HepG2 (cell line): ENCODE results near the gene RIPPLY2.

Experiments used
- ARID2 ChIP-seq: sonication (generic); formaldehyde crosslinking; IDR thresholded peaks from 2 replicates; pipeline ENCODE4 v1.8.1; 2022; ENCODE audit warnings: mild to moderate bottlenecking, missing genetic modification reagents, borderline replicate concordance
- GTF2F1 ChIP-seq: fragments of 150-350 bp; IDR thresholded peaks from 2 replicates; pipeline ENCODE4 v1.6.1; 2014; ENCODE audit warnings: low read length
- NFIC ChIP-seq: IDR thresholded peaks from 2 replicates; pipeline ENCODE4 v1.6.1; 2012; ENCODE audit warnings: mild to moderate bottlenecking, low read length, inconsistent platforms
- POLR2A ChIP-seq, 2 experiments: IDR thresholded peaks; 2 replicates each; pipeline ENCODE4 v1.6.1; 2011; ENCODE audit warnings: low read depth in 2 of 2, low read length in 2 of 2, mild to moderate bottlenecking in 1 of 2, moderate library complexity in 1 of 2; ENCODE audit not compliant: insufficient read depth in 1 of 2
- RAD21 ChIP-seq: fragments of 450-650 bp; formaldehyde crosslinking; IDR thresholded peaks from 2 replicates; pipeline ENCODE4 v1.5.0; 2020; ENCODE audit warnings: mild to moderate bottlenecking
- THAP11 ChIP-seq: IDR thresholded peaks from 2 replicates; pipeline ENCODE4 v1.6.1; 2016; ENCODE audit warnings: missing biosample characterization, missing genetic modification reagents
- TF ChIP-seq, protein P1 (sequence below): sonication (generic); formaldehyde crosslinking; IDR thresholded peaks from 2 replicates; pipeline ENCODE4 v1.5.0; 2020; ENCODE audit warnings: mild to moderate bottlenecking, missing genetic modification reagents, moderate library complexity

DNA sequence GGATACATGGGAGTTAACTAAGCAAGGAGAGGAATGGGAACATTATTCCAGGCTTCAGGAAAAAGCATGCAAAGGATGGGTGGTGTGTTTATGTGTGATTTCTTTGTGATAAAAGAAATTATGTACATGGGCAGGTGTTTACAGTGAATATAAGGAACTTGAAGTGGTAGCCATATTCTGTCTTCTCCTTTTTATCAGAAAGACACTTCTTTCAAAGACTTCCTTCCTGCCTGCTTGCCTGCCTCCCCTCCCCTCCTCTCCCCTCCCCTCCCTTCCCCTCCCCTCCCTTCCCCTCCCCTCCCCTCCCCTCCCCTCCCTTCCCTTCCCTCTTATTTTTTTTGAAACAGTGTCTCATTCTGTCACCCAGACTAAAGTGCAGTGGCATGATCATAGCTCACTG, 20.7 kb downstream of the RIPPLY2 start:
- TF ChIP-seq, protein P1, sequence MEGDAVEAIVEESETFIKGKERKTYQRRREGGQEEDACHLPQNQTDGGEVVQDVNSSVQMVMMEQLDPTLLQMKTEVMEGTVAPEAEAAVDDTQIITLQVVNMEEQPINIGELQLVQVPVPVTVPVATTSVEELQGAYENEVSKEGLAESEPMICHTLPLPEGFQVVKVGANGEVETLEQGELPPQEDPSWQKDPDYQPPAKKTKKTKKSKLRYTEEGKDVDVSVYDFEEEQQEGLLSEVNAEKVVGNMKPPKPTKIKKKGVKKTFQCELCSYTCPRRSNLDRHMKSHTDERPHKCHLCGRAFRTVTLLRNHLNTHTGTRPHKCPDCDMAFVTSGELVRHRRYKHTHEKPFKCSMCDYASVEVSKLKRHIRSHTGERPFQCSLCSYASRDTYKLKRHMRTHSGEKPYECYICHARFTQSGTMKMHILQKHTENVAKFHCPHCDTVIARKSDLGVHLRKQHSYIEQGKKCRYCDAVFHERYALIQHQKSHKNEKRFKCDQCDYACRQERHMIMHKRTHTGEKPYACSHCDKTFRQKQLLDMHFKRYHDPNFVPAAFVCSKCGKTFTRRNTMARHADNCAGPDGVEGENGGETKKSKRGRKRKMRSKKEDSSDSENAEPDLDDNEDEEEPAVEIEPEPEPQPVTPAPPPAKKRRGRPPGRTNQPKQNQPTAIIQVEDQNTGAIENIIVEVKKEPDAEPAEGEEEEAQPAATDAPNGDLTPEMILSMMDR (CRISPR knock-in tag), result no peak
- TF ChIP-seq RAD21 (CRISPR knock-in tag) (no peak), NFIC (no peak), ARID2 (CRISPR knock-in tag) (no peak), GTF2F1 (no peak), POLR2A (IDR thresholded peaks at IDR 0.05; ENCODE audit: insufficient read depth in 1 of 2, low read depth in 2 of 2, low read length in 2 of 2) (no peak), THAP11 (no peak)
